HepG2 (cell line): Measurements from ENCODE around the gene STS. TPM values are rescaled to one million over a fixed set of nuclear protein-coding genes. Genes with fewer than 3 reads are reported as not detected.

Source experiments
- ATF4 ChIP-seq, 2 experiments: fragments of 450-650 bp in 1 of 2; sonication (generic) in 1 of 2; formaldehyde crosslinking; IDR thresholded peaks; 2 replicates each; pipeline versions ENCODE4 v1.5.0 to v1.8.0; 2020 to 2022; ENCODE audit warnings: mild to moderate bottlenecking in 1 of 2, missing genetic modification reagents in 1 of 2
- ELF1 ChIP-seq: sonication (generic); formaldehyde crosslinking; IDR thresholded peaks from 2 replicates; pipeline ENCODE4 v1.4.0; 2020; ENCODE audit warnings: missing genetic modification reagents
- GLI4 ChIP-seq: sonication (generic); formaldehyde crosslinking; IDR thresholded peaks from 2 replicates; pipeline ENCODE4 v1.5.1; 2020; ENCODE audit warnings: missing genetic modification reagents, mild to moderate bottlenecking, moderate library complexity, borderline replicate concordance
- MTA1 ChIP-seq: sonication (generic); formaldehyde crosslinking; IDR thresholded peaks from 2 replicates; pipeline ENCODE4 v1.4.0; 2020; ENCODE audit warnings: missing genetic modification reagents, mild to moderate bottlenecking, borderline replicate concordance
- RXRB ChIP-seq: IDR thresholded peaks from 2 replicates; pipeline ENCODE4 v1.6.1; 2016; ENCODE audit warnings: borderline replicate concordance, missing genetic modification reagents, missing compliant biosample characterization
- SRSF4 ChIP-seq: fragments of 200-400 bp; formaldehyde crosslinking; IDR thresholded peaks from one replicate; pipeline ENCODE4 v1.6.1; 2018; ENCODE audit warnings: mild to moderate bottlenecking, low read depth, low read length, moderate library complexity; ENCODE audit not compliant: poor library complexity, severe bottlenecking
- TBX3 ChIP-seq: fragments of 450-650 bp; IDR thresholded peaks from 2 replicates; pipeline ENCODE4 v1.6.1; 2017; ENCODE audit warnings: antibody characterized with exemption, mild to moderate bottlenecking, inconsistent platforms, borderline replicate concordance
- UBTF ChIP-seq: sonication (generic); formaldehyde crosslinking; IDR thresholded peaks from 2 replicates; pipeline ENCODE4 v1.4.0; 2020; ENCODE audit warnings: mild to moderate bottlenecking, missing genetic modification reagents
- WIZ ChIP-seq: sonication (generic); formaldehyde crosslinking; IDR thresholded peaks from 2 replicates; pipeline ENCODE4 v1.5.1; 2020; ENCODE audit warnings: mild to moderate bottlenecking, missing genetic modification reagents
- ZFAT ChIP-seq: sonication (generic); formaldehyde crosslinking; conservative IDR thresholded peaks from 2 replicates; pipeline ENCODE4 v1.8.1; 2023; ENCODE audit warnings: missing genetic modification reagents, inconsistent platforms
- ZMAT3 ChIP-seq: sonication (generic); formaldehyde crosslinking; conservative IDR thresholded peaks from 2 replicates; pipeline ENCODE4 v1.7.0; 2021; ENCODE audit warnings: missing genetic modification reagents
- ZNF235 ChIP-seq: sonication (generic); formaldehyde crosslinking; IDR thresholded peaks from 2 replicates; pipeline ENCODE4 v1.8.1; 2023; ENCODE audit warnings: mild to moderate bottlenecking, missing genetic modification reagents, borderline replicate concordance
- ZNF543 ChIP-seq: sonication (generic); formaldehyde crosslinking; IDR thresholded peaks from 2 replicates; pipeline ENCODE4 v1.4.0; 2020; ENCODE audit warnings: mild to moderate bottlenecking, missing genetic modification reagents
- ZNF776 ChIP-seq: sonication (generic); formaldehyde crosslinking; IDR thresholded peaks from 2 replicates; pipeline ENCODE4 v1.4.0; 2020; ENCODE audit warnings: mild to moderate bottlenecking, missing genetic modification reagents
- polyA plus RNA-seq, 8 experiments: library from polyadenylated mRNA; depleted of rRNA in 3 of 8; stranded (reverse) in 7 of 8; unstranded in 1 of 8; fragments of >200 nt; fragmentation: Illumina TruSeq in 4 of 8; extraction: Trizol in 4 of 8; gene quantifications; 2 replicates each; pipeline versions ENCODE4 v1.2.1 to v1.2.3, GENCODE V29; 2011 to 2016; ENCODE audit warnings: low read depth in 4 of 8, missing spikeins in 1 of 8, mixed read lengths in 1 of 8; ENCODE audit not compliant: insufficient read depth in 1 of 8
- total RNA-seq, 5 experiments: library from RNA; depleted of rRNA; stranded (reverse); fragments of >200 nt; fragmentation: Illumina TruSeq; extraction: Trizol; gene quantifications; 2 replicates each; pipeline ENCODE4 v1.2.3, GENCODE V29; 2016; ENCODE audit warnings: low read depth in 1 of 5
- TF ChIP-seq, protein P1 (sequence below): IDR thresholded peaks from 2 replicates; pipeline ENCODE4 v1.6.1; 2012; ENCODE audit warnings: low read length, improper control_type of control experiment
- TF ChIP-seq, protein P2 (sequence below): sonication (generic); formaldehyde crosslinking; IDR thresholded peaks from 2 replicates; pipeline ENCODE4 v1.4.0; 2020; ENCODE audit warnings: missing genetic modification reagents

STS gene
- total and polyA plus RNA-seq, 2 of the 13 experiments (the other 11 are each of a cell fraction or from before 2014, with no cell fraction given): 0.87 to 1.5 TPM

GRCh38 chrX:7119950-7120877 is 27.3 kb upstream of the STS start (continued):
- TF ChIP-seq, protein P1, sequence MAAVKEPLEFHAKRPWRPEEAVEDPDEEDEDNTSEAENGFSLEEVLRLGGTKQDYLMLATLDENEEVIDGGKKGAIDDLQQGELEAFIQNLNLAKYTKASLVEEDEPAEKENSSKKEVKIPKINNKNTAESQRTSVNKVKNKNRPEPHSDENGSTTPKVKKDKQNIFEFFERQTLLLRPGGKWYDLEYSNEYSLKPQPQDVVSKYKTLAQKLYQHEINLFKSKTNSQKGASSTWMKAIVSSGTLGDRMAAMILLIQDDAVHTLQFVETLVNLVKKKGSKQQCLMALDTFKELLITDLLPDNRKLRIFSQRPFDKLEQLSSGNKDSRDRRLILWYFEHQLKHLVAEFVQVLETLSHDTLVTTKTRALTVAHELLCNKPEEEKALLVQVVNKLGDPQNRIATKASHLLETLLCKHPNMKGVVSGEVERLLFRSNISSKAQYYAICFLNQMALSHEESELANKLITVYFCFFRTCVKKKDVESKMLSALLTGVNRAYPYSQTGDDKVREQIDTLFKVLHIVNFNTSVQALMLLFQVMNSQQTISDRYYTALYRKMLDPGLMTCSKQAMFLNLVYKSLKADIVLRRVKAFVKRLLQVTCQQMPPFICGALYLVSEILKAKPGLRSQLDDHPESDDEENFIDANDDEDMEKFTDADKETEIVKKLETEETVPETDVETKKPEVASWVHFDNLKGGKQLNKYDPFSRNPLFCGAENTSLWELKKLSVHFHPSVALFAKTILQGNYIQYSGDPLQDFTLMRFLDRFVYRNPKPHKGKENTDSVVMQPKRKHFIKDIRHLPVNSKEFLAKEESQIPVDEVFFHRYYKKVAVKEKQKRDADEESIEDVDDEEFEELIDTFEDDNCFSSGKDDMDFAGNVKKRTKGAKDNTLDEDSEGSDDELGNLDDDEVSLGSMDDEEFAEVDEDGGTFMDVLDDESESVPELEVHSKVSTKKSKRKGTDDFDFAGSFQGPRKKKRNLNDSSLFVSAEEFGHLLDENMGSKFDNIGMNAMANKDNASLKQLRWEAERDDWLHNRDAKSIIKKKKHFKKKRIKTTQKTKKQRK: no peak
- TF ChIP-seq MTA1 (no peak), ZNF776 (CRISPR knock-in tag) (no peak), ELF1 (CRISPR knock-in tag) (no peak), GLI4 (CRISPR knock-in tag) (no peak), ZFAT (CRISPR knock-in tag) (no peak), ZNF543 (CRISPR knock-in tag) (no peak), ZMAT3 (CRISPR knock-in tag) (no peak), UBTF (CRISPR knock-in tag) (no peak), RXRB (peak; percentile 56; the same call in 1 of the 2 replicates), WIZ (no peak), TBX3 (no peak), ATF4 (CRISPR knock-in tag; IDR thresholded peaks at IDR 0.05) (0 out of 4 replicates have a peak, but pooled peaks of 1 of the 2 experiments have one; percentile 9), ZNF235 (no peak), SRSF4 (no peak)
- TF ChIP-seq, protein P2, sequence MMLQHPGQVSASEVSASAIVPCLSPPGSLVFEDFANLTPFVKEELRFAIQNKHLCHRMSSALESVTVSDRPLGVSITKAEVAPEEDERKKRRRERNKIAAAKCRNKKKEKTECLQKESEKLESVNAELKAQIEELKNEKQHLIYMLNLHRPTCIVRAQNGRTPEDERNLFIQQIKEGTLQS (CRISPR knock-in tag): no peak
